IPS DF 4.7 (cell line): ENCODE measurements around the gene CLRN1.

Experiments
- DNase-seq: peaks from one replicate; pipeline ENCODE4 v3.0.0-alpha.2; 2013; ENCODE audit warnings: low spot score; ENCODE audit errors: extremely low read depth

Gene CLRN1

GRCh38 chr3:150877303-150877702 is 95.2 kb downstream of the CLRN1 start:
- no peak for DNase-seq

- no peak for DNase-seq
Observed at GRCh38 chr3:150876611-150877265, 95.8 kb downstream of the CLRN1 start.
